ENCODE results near the gene TNFSF13.
A peak's percentile ranks its signal among the peaks of the same experiment; 100 is the strongest.

The TNFSF13 gene

DNA sequence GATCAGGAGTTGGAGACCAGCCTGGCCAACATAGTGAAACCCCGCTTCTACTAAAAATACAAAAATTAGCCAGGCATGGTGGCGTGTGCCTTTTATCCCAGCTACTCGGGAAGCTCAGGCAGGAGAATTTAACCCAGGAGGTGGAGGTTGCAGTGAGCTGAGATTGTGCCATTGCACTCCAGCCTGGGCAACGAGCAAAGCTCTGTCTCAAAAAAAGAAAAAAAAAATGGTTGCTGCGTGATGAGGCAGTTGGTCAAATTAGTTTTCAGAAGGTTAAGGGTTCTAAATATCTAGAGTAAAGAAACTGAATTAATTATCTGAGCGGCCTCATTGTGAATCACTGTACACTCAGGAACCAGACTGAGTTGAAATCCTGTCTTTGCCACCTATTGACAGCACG lies 17.4 kb downstream of the TNFSF13 start:
- DNase-seq = no peak

DNA sequence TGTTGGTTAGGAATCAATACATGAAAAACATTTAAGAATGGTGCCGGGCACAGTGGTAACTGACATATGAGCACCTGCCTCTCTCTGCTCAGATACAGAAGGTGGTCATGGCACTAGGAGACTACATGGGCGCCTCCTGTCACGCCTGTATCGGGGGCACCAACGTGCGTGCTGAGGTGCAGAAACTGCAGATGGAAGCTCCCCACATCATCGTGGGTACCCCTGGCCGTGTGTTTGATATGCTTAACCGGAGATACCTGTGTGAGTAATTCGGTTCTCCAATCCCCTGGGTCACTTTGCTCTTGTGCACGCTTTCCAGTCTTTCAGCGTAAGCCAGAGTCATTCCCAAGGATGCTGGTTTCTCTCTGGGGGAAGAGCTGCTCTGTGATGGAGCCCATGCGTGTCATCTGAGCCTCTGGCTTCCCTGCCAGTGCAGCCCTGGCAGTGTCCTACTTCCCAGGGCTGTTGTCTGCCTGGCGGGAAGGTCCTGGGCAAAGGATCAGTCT lies 17.9 kb downstream of the TNFSF13 start:
- DNase-seq = no peak

- no peak for DNase-seq
Measured at GRCh38 chr17:7577327-7578199, 19.0 kb downstream of the TNFSF13 start.

GRCh38 chr17:7579001-7579833 lies 20.7 kb downstream of the TNFSF13 start, which contains the start of gene CD68:
CD68 (plus strand) TSS chr17:7579638; CDS start chr17:7579678, 40 bp downstream.
- DNase-seq = peak; percentile 64 to 80

DNA sequence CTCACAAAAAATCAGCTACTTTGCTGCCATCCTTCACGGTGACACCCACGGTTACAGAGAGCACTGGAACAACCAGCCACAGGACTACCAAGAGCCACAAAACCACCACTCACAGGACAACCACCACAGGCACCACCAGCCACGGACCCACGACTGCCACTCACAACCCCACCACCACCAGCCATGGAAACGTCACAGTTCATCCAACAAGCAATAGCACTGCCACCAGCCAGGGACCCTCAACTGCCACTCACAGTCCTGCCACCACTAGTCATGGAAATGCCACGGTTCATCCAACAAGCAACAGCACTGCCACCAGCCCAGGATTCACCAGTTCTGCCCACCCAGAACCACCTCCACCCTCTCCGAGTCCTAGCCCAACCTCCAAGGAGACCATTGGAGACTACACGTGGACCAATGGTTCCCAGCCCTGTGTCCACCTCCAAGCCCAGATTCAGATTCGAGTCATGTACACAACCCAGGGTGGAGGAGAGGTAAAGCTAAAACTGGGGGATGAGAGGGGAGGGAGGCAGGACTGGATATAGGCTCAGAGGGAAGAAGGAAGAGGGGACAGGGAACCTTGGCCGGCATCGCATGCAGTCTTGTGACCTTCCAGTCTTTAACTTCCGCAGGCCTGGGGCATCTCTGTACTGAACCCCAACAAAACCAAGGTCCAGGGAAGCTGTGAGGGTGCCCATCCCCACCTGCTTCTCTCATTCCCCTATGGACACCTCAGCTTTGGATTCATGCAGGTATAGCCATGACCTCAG lies 21.5 kb downstream of the TNFSF13 start:
- DNase-seq = peak in 1 of 2 experiments; percentile 34

DNA sequence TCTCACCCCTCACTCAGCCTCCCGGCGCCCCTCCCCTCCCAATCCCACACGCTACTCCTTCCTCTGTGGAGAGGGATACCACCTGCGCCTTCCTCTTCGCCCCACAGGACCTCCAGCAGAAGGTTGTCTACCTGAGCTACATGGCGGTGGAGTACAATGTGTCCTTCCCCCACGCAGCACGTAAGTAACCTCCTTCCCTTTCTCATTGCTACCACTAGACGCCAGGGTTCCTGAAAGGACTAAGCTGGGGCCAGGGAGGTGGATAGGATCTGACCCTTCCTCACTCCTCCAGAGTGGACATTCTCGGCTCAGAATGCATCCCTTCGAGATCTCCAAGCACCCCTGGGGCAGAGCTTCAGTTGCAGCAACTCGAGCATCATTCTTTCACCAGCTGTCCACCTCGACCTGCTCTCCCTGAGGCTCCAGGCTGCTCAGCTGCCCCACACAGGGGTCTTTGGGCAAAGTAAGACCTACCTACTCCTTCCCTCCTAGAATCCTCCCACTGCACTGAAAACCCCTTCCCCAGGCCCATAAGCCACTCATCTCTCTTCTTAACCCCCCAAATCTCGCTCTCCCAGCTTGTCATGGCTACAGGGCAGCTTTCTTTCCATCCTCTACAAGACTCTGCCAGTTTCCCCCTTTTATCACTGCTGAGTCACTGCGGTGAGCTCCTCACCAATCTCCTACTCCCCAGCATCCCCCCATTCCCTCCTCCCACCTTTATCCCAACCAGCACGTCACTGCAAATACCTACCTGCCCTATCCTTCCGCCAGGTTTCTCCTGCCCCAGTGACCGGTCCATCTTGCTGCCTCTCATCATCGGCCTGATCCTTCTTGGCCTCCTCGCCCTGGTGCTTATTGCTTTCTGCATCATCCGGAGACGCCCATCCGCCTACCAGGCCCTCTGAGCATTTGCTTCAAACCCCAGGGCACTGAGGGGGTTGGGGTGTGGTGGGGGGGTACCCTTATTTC lies 22.3 kb downstream of the TNFSF13 start:
- DNase-seq = no peak

- DNase-seq = no peak
Measured at GRCh38 chr17:7582396-7583252, 24.1 kb downstream of the TNFSF13 start.

DNA sequence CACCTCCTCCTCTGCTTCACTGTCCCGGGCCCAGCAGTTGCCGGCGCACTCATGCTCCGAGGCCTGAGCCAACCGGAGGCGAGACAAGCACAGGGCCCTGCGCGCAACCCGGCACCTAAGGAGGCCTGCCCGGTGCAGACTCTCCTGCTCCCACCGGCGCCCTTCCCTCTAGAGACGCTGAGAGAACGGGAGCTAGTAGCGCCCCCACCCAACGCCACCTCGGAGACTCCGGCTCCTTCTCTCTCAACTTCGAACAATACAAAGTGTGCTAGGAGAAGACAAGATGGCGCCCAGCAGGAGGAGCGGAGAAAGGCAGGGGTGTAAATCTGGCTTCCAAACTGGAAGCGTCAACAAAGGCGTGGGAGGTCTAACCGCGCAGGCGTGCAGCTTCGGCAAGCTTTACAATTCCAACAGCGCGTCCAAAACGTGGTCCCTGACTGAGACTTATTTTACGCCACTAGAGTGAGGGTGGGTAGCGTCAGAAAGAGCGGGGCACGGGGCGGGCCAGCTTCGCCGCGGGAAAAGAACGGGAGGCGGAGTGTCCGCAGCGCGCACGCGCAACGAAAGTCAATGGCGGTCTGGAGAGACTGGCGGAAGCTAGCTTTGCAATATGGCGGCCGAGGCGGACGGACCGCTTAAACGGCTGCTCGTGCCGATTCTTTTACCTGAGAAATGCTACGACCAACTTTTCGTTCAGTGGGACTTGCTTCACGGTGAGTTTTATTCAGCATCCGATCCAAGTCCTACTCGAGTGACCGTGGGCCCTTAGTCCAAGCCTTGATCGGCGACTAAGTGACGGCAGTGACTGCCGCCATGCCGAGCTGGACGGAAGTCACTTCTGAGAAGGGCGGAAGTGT lies 24.9 kb downstream of the TNFSF13 start, which contains the start of gene MPDU1:
Gene MPDU1 (plus strand): TSS at position 600 of the 857 bp plus-strand sequence. CDS start 11 bp downstream, at position 611.
- peak; percentile 91 to 94 for DNase-seq

DNA sequence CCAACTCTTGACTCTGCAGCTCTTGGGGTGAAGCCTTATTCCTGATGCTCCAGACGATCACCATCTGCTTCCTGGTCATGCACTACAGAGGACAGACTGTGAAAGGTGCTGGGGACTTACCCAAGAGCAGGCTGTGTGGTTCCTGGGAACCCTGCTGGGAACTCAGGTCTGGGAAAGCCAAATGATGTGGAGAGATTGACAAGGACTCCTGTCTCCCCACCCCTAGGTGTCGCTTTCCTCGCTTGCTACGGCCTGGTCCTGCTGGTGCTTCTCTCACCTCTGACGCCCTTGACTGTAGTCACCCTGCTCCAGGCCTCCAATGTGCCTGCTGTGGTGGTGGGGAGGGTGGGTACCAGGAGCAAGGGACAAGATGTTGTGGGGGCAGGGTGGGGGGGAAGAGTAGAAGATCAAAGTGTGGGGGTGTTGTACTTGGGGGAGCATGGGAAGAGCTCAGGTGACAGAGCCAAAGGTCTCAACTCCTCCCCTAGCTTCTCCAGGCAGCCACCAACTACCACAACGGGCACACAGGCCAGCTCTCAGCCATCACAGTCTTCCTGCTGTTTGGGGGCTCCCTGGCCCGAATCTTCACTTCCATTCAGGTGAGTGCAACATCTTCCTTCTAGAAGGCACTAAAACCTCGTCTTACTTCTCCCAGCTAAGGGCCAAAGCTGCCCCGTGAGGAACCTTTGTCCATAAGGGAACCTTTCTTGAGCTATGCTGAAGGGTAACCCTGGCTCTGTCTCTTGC lies 28.3 kb downstream of the TNFSF13 start:
- DNase-seq = no peak

DNA sequence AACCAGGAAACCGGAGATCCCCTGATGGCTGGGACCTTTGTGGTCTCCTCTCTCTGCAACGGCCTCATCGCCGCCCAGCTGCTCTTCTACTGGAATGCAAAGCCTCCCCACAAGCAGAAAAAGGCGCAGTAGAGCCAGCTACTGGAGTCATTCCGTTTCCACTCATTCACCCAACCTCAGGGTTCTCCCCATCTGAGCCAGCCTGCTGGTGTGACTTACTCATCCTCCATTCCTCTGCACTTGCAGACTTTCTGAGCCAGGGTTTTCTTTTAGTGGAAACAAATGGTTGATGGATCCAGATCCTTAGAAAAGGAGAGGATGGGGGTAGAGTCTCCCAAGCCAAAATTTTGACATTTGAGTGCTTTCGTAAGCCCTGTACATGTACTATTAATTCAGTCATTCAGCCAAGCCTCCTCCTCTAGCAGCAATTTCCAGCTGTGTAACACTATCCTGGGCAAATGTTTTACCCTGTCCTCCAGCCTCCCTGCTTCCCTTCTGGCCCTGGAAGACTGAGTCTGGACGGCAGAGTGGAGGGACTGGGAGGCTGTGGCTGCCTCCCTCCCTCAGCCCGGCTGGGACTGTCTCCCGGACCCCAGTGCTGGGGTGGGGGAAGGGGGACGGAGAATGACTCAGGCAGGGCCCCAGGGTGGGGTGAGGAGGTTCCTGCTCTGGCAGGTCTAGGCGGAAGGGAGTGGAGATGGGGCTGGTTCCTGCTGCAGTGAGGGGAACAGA lies 29.0 kb downstream of the TNFSF13 start:
- DNase-seq = no peak

- DNase-seq = no peak
Measured at GRCh38 chr17:7588553-7589203, 30.1 kb downstream of the TNFSF13 start.

DNA sequence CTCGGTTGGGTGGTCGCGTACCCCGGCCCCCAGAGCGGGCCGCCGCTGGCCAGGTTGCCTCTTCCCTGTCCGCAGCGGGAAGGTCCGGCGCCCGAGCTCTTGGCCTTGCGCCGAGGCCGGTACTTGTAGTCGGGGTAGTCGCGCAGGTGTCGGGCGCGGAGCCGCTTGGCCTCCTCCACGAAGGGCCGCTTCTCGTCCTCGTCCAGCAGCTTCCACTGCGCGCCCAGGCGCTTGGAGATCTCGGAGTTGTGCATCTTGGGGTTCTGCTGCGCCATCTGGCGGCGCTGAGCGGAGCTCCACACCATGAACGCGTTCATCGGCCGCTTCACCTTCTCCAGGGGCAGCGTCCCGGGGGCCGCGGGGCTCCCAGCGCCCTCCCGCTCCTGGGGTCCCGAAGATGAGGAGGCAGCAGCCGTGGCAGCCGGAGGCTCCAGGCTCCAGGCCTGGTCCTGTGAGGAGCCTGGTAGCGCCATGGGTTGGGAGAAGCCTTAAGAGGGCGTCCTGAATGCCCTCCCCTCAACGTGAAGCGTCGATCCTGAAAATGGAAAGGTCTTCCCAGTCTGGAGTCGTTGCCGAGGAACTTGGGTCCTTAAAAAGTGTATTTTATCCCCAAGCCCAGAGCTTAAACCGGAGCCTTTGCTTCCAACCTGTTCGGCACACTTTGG lies 30.8 kb downstream of the TNFSF13 start:
- DNase-seq = peak; percentile 53 to 62

GRCh38 chr17:7589891-7590691 lies 31.5 kb downstream of the TNFSF13 start, which contains the start of gene SOX15:
SOX15 (minus strand) TSS chr17:7590094; CDS start chr17:7589676, 418 bp downstream.
- DNase-seq = no peak

DNA sequence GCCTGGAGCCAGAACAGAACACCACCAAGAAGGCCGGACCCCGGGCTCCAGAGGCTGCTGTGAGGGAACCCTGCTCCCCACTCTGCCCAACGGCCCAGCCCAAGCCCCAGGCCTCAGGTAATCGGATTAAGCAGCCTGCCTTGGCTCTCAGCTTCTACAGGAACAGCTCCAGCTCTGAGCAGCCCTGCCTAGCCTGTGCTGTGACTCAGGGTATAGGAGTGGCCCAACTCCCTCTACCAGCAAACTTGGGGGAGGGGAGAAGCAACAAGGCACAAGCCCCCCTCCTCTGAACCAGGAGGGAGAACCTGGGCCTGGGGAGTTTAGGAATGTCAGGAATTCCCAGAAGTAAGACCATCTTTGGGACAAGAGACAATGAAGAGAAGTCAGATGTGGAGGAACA lies 32.2 kb downstream of the TNFSF13 start:
- DNase-seq = no peak

- no peak for DNase-seq
Measured at GRCh38 chr17:7591596-7591995, 33.0 kb downstream of the TNFSF13 start.

Data from stimulated activated CD4-positive, alpha-beta T cell treated with anti-CD3 and anti-CD28 coated beads, Interleukin-4, amount 100 ng/mL, for 4 hours (primary cell).